Activated naive CD4-positive, alpha-beta T cell (primary cell): ENCODE data around the gene EEA1.
"Not testable (repeated sequence)": the region's sequence is repeated elsewhere in the genome, so short reads cannot be mapped to it uniquely, and the experiment has no call there.

ENCODE experiments used
- DNase-seq, 4 experiments: peaks; one replicate each; lab custom pipeline; 2025; lab: John Stamatoyannopoulos, UW

The EEA1 gene

GRCh38 chr12:92928962-92929915 is at the start of gene EEA1:
EEA1 (minus strand) TSS chr12:92929295; CDS start chr12:92929066, 229 bp downstream.
- DNase-seq = peak; percentile 86 to 93 (median 88)

- DNase-seq = no peak
Measured at GRCh38 chr12:92978607-92979006, 49.5 kb upstream of the EEA1 start.

GRCh38 chr12:92977326-92977725 is 48.2 kb upstream of the EEA1 start:
- no peak for DNase-seq

GRCh38 chr12:92974759-92975158 is 45.7 kb upstream of the EEA1 start:
- no peak for DNase-seq

GRCh38 chr12:92973614-92974013 is 44.5 kb upstream of the EEA1 start:
- DNase-seq = no peak

- DNase-seq = no peak
Measured at GRCh38 chr12:92971859-92972524, 42.9 kb upstream of the EEA1 start.

GRCh38 chr12:92968176-92968813 is 39.2 kb upstream of the EEA1 start:
- DNase-seq = no peak

- DNase-seq = not testable (repeated sequence)
Measured at GRCh38 chr12:92964378-92964777, 35.3 kb upstream of the EEA1 start.

GRCh38 chr12:92961949-92962348 is 32.9 kb upstream of the EEA1 start:
- DNase-seq = no peak

- DNase-seq = no peak
Measured at GRCh38 chr12:92955997-92956663, 27.0 kb upstream of the EEA1 start.

GRCh38 chr12:92953747-92954146 is 24.7 kb upstream of the EEA1 start:
- DNase-seq = no peak

GRCh38 chr12:92952394-92952793 is 23.3 kb upstream of the EEA1 start:
- DNase-seq = no peak

GRCh38 chr12:92951006-92951405 is 21.9 kb upstream of the EEA1 start:
- DNase-seq = no peak

GRCh38 chr12:92950011-92950410 is 20.9 kb upstream of the EEA1 start:
- no peak for DNase-seq

- DNase-seq = no peak
Measured at GRCh38 chr12:92949466-92949865, 20.4 kb upstream of the EEA1 start.

- no peak for DNase-seq
Measured at GRCh38 chr12:92947589-92948215, 18.6 kb upstream of the EEA1 start.

GRCh38 chr12:92945659-92946220 is 16.6 kb upstream of the EEA1 start:
- DNase-seq = no peak

- no peak for DNase-seq
Measured at GRCh38 chr12:92943482-92944250, 14.6 kb upstream of the EEA1 start.

GRCh38 chr12:92942905-92943304 is 13.8 kb upstream of the EEA1 start:
- DNase-seq = no peak

- DNase-seq = no peak
Measured at GRCh38 chr12:92939116-92939515, 10.0 kb upstream of the EEA1 start.

GRCh38 chr12:92938638-92939037 is 9.5 kb upstream of the EEA1 start:
- DNase-seq = no peak
